ENCODE results near the gene WDR81.

- TF ChIP-seq CTCF (IDR thresholded peaks at IDR 0.05; ENCODE audit: low read depth, low read length, poor library complexity, severe bottlenecking) = no peak
- TF ChIP-seq EZH2phosphoT487 (IDR thresholded peaks at IDR 0.05; ENCODE audit: borderline replicate concordance, low read length) = no peak
Measured at GRCh38 chr17:1758807-1759206, 34.3 kb downstream of the WDR81 start.

Measured in DOHH2 (cell line).